ENCODE results near the gene AFF3. TPM values are rescaled to one million over a fixed set of nuclear protein-coding genes. Genes with fewer than 3 reads are reported as not detected.

The AFF3 gene
- total RNA-seq, 1 experiment from 2014 or later, result 0.22 TPM

- Histone ChIP-seq H3K79me1 (ENCODE audit: insufficient read depth, low read depth, low read length, poor library complexity, severe bottlenecking) (no peaks in the 10 kb centered on the region), H3K9me3 (ENCODE audit: control insufficient read depth, low read depth, low read length) (no peaks in the 10 kb centered on the region), H2BK20ac (ENCODE audit: low read depth, low read length, poor library complexity, severe bottlenecking) (no peak overlapping the region), H3K4ac (ENCODE audit: low read depth, low read length) (no peak overlapping the region), H3K27ac (ENCODE audit: insufficient read length, low read depth, low read length) (no peak overlapping the region), H4K91ac (ENCODE audit: insufficient read length, low read depth, low read length) (no peak overlapping the region), H2BK120ac (ENCODE audit: low read depth, low read length, poor library complexity, severe bottlenecking) (no peak overlapping the region), H3K23me2 (ENCODE audit: insufficient read length, low read depth, low read length, poor library complexity, severe bottlenecking) (no peaks in the 10 kb centered on the region), H3K4me2 (ENCODE audit: insufficient read depth, insufficient read length, low read length) (no peak overlapping the region), H2BK15ac (ENCODE audit: low read depth, low read length) (no peak overlapping the region), H3K9ac (ENCODE audit: extremely low read depth, insufficient read length, low read length) (no peak overlapping the region), H4K20me1 (ENCODE audit: control insufficient read depth, insufficient read depth, insufficient read length) (no peaks in the 10 kb centered on the region), H3K18ac (ENCODE audit: insufficient read length, low read depth, low read length) (no peak overlapping the region), H3T11ph (ENCODE audit: low read length) (no peak overlapping the region), H2BK12ac (ENCODE audit: insufficient read length, low read depth, low read length) (no peak overlapping the region), H3K23ac (ENCODE audit: insufficient read length, low read depth, low read length) (no peak overlapping the region), H2AFZ (ENCODE audit: low read length) (no peak overlapping the region), H2BK5ac (ENCODE audit: insufficient read length, low read length) (no peak overlapping the region), H3K27me3 (ENCODE audit: insufficient read depth, low read length) (no peaks in the 10 kb centered on the region), H3K4me1 (ENCODE audit: insufficient read depth, low read length) (no peaks in the 10 kb centered on the region), H2AK5ac (ENCODE audit: insufficient read length, low read length) (no peak overlapping the region), H3K79me2 (ENCODE audit: insufficient read depth, low read length) (no peaks in the 10 kb centered on the region), H3K56ac (ENCODE audit: insufficient read length, low read depth, low read length) (no peak overlapping the region), H4K8ac (replicated peaks; ENCODE audit: insufficient read length, low read depth, low read length) (no peak overlapping the region), H3K14ac (ENCODE audit: insufficient read depth, low read length) (no peak overlapping the region), H4K5ac (ENCODE audit: insufficient read length, low read depth, low read length) (no peak overlapping the region)
- no peaks in the 10 kb centered on the region for H3K27me3 Mint-ChIP-seq (ENCODE audit: low read depth)
- no peaks in the 10 kb centered on the region for H3K36me3 Mint-ChIP-seq (ENCODE audit: insufficient read depth in 1 of 3, low read depth in 3 of 3)
- no peaks in the 10 kb centered on the region for H3K9me3 Mint-ChIP-seq
- DNase-seq, result no peak
- WGBS (ENCODE audit: extremely low coverage, insufficient read length, low lambda C conversion rate), result no CpG with 5 or more reads among the region's 5 CpGs
- peaks cover 5 to 15% of the 10 kb centered on the region in 2 experiments; a peak in 3 of 4 replicates for H3K4me1 Mint-ChIP-seq
- TF ChIP-seq CTCF (conservative IDR thresholded peaks at IDR 0.05), result no peak
- no peak overlapping the region for H3K27ac Mint-ChIP-seq
- no peak overlapping the region for H3K4me3 Mint-ChIP-seq
These were observed 260.3 kb downstream of the AFF3 start for GRCh38 chr2:99881901-99882591.
